ENCODE results near the gene MRPL23.

GRCh38 chr11:1925373-1926155 lies 21.6 kb upstream of the MRPL23 start:
- TF ChIP-seq, protein P1, sequence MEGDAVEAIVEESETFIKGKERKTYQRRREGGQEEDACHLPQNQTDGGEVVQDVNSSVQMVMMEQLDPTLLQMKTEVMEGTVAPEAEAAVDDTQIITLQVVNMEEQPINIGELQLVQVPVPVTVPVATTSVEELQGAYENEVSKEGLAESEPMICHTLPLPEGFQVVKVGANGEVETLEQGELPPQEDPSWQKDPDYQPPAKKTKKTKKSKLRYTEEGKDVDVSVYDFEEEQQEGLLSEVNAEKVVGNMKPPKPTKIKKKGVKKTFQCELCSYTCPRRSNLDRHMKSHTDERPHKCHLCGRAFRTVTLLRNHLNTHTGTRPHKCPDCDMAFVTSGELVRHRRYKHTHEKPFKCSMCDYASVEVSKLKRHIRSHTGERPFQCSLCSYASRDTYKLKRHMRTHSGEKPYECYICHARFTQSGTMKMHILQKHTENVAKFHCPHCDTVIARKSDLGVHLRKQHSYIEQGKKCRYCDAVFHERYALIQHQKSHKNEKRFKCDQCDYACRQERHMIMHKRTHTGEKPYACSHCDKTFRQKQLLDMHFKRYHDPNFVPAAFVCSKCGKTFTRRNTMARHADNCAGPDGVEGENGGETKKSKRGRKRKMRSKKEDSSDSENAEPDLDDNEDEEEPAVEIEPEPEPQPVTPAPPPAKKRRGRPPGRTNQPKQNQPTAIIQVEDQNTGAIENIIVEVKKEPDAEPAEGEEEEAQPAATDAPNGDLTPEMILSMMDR (IDR thresholded peaks at IDR 0.05): no peak
- TF ChIP-seq REST (IDR thresholded peaks at IDR 0.05; ENCODE audit: insufficient read depth in 1 of 2, low read depth in 2 of 2, low read length in 1 of 2) (no peak), POLR2AphosphoS5 (IDR thresholded peaks at IDR 0.05; ENCODE audit: low read depth, low read length) (no peak), SIN3A (IDR thresholded peaks at IDR 0.05; ENCODE audit: borderline replicate concordance, insufficient read depth, low read depth, low read length) (no peak), TCF7L2 (IDR thresholded peaks at IDR 0.05; ENCODE audit: low read depth, low read length) (no peak)

All from Panc1 (cell line).